SK-N-SH (cell line): ENCODE measurements around the gene SERBP1. TPM values are rescaled to one million over a fixed set of nuclear protein-coding genes. Genes with fewer than 3 reads are reported as not detected.

Experiments
- CTCF ChIA-PET: fragments of 300-600, 350-600 bp; formaldehyde crosslinking; extraction: SDS; loops from one replicate; lab custom pipeline; 2021; lab: Yijun Ruan, JAX
- POLR2A ChIA-PET: fragments of 350-600 bp; sonication (Branson Sonifier 250); formaldehyde crosslinking; extraction: SDS; loops from one replicate; lab custom pipeline; 2020; ENCODE audit warnings: antibody characterized with exemption, inconsistent platforms; lab: Yijun Ruan, JAX
- DNase-seq: peaks from one replicate; pipeline ENCODE4 v3.0.0; 2012
- H2AFZ ChIP-seq: fragments of 200-600 bp; sonication (generic); 2 replicates; pipeline ENCODE4 v1.8.1; 2016; ENCODE audit warnings: antibody characterized with exemption, mild to moderate bottlenecking, low read depth
- H3F3A ChIP-seq: fragments of 200-600 bp; sonication (generic); replicated peaks from 2 replicates; pipeline ENCODE3; 2016; ENCODE audit warnings: antibody characterized with exemption, mild to moderate bottlenecking; ENCODE audit not compliant: insufficient read depth
- H3K27ac ChIP-seq, 2 experiments: fragments of 200-500 bp in 1 of 2; fragments of 200-600 bp in 1 of 2; sonication (Bioruptor generic) in 1 of 2; sonication (generic), shearing (Covaris generic) in 1 of 2; 2 replicates each; pipeline versions ENCODE4 v1.5.1 to v1.6.1; 2014 to 2016; ENCODE audit warnings: low read depth in 2 of 2, inconsistent platforms in 1 of 2, low read length in 1 of 2, mild to moderate bottlenecking in 1 of 2, mixed read lengths in 1 of 2
- H3K27me3 ChIP-seq: fragments of 200-600 bp; sonication (generic), shearing (Covaris generic); 2 replicates; pipeline ENCODE4 v1.6.1; 2016; ENCODE audit warnings: mixed run types; ENCODE audit not compliant: insufficient read depth
- H3K36me3 ChIP-seq, 2 experiments: fragments of 200-500 bp in 1 of 2; fragments of 200-600 bp in 1 of 2; sonication (Bioruptor generic) in 1 of 2; sonication (generic) in 1 of 2; replicated peaks in 1 of 2; 2 replicates each; pipeline versions ENCODE3 to v1.5.1; 2014 to 2016; ENCODE audit warnings: low read length in 1 of 2, mild to moderate bottlenecking in 1 of 2; ENCODE audit not compliant: insufficient read depth in 2 of 2, control insufficient read depth in 1 of 2
- H3K4me1 ChIP-seq, 2 experiments: fragments of 200-500 bp in 1 of 2; fragments of 200-600 bp in 1 of 2; sonication (Bioruptor generic) in 1 of 2; sonication (generic), shearing (Covaris generic) in 1 of 2; 2 replicates each; pipeline versions ENCODE4 v1.5.1 to v1.6.1; 2014 to 2016; ENCODE audit warnings: low read depth in 1 of 2, low read length in 1 of 2, mixed run types in 1 of 2; ENCODE audit not compliant: insufficient read depth in 2 of 2, control insufficient read depth in 1 of 2
- H3K4me2 ChIP-seq: fragments of 200-600 bp; sonication (generic), shearing (Covaris generic); 2 replicates; pipeline ENCODE4 v1.6.1; 2017; ENCODE audit warnings: mixed run types
- H3K4me3 ChIP-seq, 2 experiments: fragments of 200-500 bp in 1 of 2; fragments of 200-600 bp in 1 of 2; sonication (Bioruptor generic) in 1 of 2; sonication (generic), shearing (Covaris generic) in 1 of 2; 2 replicates each; pipeline versions ENCODE4 v1.5.1 to v1.8.1; 2014 to 2016; ENCODE audit warnings: low read depth in 2 of 2, inconsistent platforms in 1 of 2, low read length in 1 of 2, mild to moderate bottlenecking in 1 of 2, mixed read lengths in 1 of 2, moderate library complexity in 1 of 2
- H3K79me2 ChIP-seq: fragments of 200-600 bp; sonication (generic); 2 replicates; pipeline ENCODE4 v1.8.1; 2017; ENCODE audit warnings: mild to moderate bottlenecking; ENCODE audit not compliant: insufficient read depth
- H3K9ac ChIP-seq: fragments of 200-600 bp; sonication (generic); 2 replicates; pipeline ENCODE4 v1.6.1; 2017; ENCODE audit warnings: mixed run types
- H3K9me2 ChIP-seq: fragments of 200-600 bp; sonication (generic); 2 replicates; pipeline ENCODE4 v1.6.1; 2017; ENCODE audit warnings: mixed run types
- H3K9me3 ChIP-seq: fragments of 200-600 bp; sonication (generic); 2 replicates; pipeline ENCODE4 v1.6.1; 2017; ENCODE audit warnings: mixed run types, mild to moderate bottlenecking, moderate library complexity
- H4K20me1 ChIP-seq: fragments of 200-600 bp; sonication (generic); 2 replicates; pipeline ENCODE4 v1.6.1; 2017; ENCODE audit warnings: mild to moderate bottlenecking, mixed run types; ENCODE audit not compliant: insufficient read depth
- EP300 ChIP-seq, 2 experiments: IDR thresholded peaks; 2 replicates each; pipeline versions ENCODE4 v1.4.0 to v1.6.1; 2012; ENCODE audit warnings: borderline replicate concordance in 1 of 2, low read depth in 1 of 2, low read length in 1 of 2
- GATA2 ChIP-seq: sonication (generic); formaldehyde crosslinking; IDR thresholded peaks from 2 replicates; pipeline ENCODE4 v1.5.0; 2020; ENCODE audit warnings: mild to moderate bottlenecking, missing genetic modification reagents
- IRF3 ChIP-seq: fragments of 150-350 bp; IDR thresholded peaks from 2 replicates; pipeline ENCODE4 v1.6.1; 2016; ENCODE audit warnings: mild to moderate bottlenecking, low read depth, low read length
- MEF2A ChIP-seq: IDR thresholded peaks from 2 replicates; pipeline ENCODE4 v1.4.0; 2012; ENCODE audit warnings: low read depth, borderline replicate concordance
- NFIC ChIP-seq: IDR thresholded peaks from 2 replicates; pipeline ENCODE4 v1.4.0; 2012; ENCODE audit warnings: borderline replicate concordance
- NRF1 ChIP-seq: IDR thresholded peaks from 2 replicates; pipeline ENCODE4 v1.6.1; 2012; ENCODE audit warnings: low read depth, mild to moderate bottlenecking, low read length
- POLR2AphosphoS5 ChIP-seq: IDR thresholded peaks from 2 replicates; pipeline ENCODE4 v1.6.1; 2012; ENCODE audit warnings: low read depth, low read length
- RFX5 ChIP-seq: IDR thresholded peaks from 2 replicates; pipeline ENCODE4 v1.6.1; 2012; ENCODE audit warnings: mild to moderate bottlenecking, improper control_type of control experiment, low read length
- RXRA ChIP-seq: IDR thresholded peaks from 2 replicates; pipeline ENCODE4 v1.4.0; 2012; ENCODE audit warnings: low read depth, mild to moderate bottlenecking, borderline replicate concordance
- SIN3A ChIP-seq: IDR thresholded peaks from 2 replicates; pipeline ENCODE4 v1.6.1; 2012; ENCODE audit warnings: low read depth, mild to moderate bottlenecking, low read length, moderate library complexity, borderline replicate concordance
- TAF1 ChIP-seq: IDR thresholded peaks from 2 replicates; pipeline ENCODE4 v1.6.1; 2012; ENCODE audit warnings: low read depth, mild to moderate bottlenecking, low read length, moderate library complexity, borderline replicate concordance
- USF1 ChIP-seq: IDR thresholded peaks from 2 replicates; pipeline ENCODE4 v1.4.0; 2012; ENCODE audit warnings: low read depth, borderline replicate concordance
- WGBS: methylation state at CpG from one replicate; pipeline ENCODE4 v1.1.6; 2017; ENCODE audit warnings: low lambda C conversion rate; 5-methylcytosine and 5-hydroxymethylcytosine counted together
- polyA plus RNA-seq, 3 experiments: library from polyadenylated mRNA; depleted of rRNA; stranded (reverse); fragments of >200 nt; gene quantifications; 2 replicates each; pipeline ENCODE4 v1.2.3, GENCODE V29; 2012
- TF ChIP-seq, protein P1 (sequence below): IDR thresholded peaks from 2 replicates; pipeline ENCODE4; 2012
- TF ChIP-seq, protein P2 (sequence below): fragments of 200-600 bp; sonication (generic); IDR thresholded peaks from 2 replicates; pipeline ENCODE4 v1.6.1; 2017; ENCODE audit warnings: antibody characterized with exemption, mild to moderate bottlenecking, moderate library complexity

Gene SERBP1
- polyA plus RNA-seq, 1 of the 3 experiments (the other 2 are of a cell fraction): 194 TPM

GRCh38 chr1:67476006-67476482 lies 45.8 kb upstream of the SERBP1 start:
- Histone ChIP-seq H3K27ac (no peak overlapping the region), H3K4me1 (peaks cover 0 to 2% of the 10 kb centered on the region in 2 experiments; a peak in 1 of 4 replicates), H4K20me1 (no peaks in the 10 kb centered on the region), H3K27me3 (no peaks in the 10 kb centered on the region), H3K36me3 (no peaks in the 10 kb centered on the region)
- TF ChIP-seq TAF1 (no peak), EP300 (IDR thresholded peaks at IDR 0.05; ENCODE audit: borderline replicate concordance in 1 of 2, low read depth in 1 of 2, low read length in 1 of 2) (no peak), GATA2 (no peak), RFX5 (no peak), POLR2AphosphoS5 (no peak), IRF3 (no peak), NFIC (no peak), NRF1 (no peak), RXRA (no peak), SIN3A (no peak), USF1 (no peak), MEF2A (no peak)
- TF ChIP-seq, protein P1, sequence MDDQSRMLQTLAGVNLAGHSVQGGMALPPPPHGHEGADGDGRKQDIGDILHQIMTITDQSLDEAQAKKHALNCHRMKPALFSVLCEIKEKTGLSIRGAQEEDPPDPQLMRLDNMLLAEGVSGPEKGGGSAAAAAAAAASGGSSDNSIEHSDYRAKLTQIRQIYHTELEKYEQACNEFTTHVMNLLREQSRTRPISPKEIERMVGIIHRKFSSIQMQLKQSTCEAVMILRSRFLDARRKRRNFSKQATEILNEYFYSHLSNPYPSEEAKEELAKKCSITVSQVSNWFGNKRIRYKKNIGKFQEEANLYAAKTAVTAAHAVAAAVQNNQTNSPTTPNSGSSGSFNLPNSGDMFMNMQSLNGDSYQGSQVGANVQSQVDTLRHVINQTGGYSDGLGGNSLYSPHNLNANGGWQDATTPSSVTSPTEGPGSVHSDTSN: no peak
- TF ChIP-seq, protein P2, sequence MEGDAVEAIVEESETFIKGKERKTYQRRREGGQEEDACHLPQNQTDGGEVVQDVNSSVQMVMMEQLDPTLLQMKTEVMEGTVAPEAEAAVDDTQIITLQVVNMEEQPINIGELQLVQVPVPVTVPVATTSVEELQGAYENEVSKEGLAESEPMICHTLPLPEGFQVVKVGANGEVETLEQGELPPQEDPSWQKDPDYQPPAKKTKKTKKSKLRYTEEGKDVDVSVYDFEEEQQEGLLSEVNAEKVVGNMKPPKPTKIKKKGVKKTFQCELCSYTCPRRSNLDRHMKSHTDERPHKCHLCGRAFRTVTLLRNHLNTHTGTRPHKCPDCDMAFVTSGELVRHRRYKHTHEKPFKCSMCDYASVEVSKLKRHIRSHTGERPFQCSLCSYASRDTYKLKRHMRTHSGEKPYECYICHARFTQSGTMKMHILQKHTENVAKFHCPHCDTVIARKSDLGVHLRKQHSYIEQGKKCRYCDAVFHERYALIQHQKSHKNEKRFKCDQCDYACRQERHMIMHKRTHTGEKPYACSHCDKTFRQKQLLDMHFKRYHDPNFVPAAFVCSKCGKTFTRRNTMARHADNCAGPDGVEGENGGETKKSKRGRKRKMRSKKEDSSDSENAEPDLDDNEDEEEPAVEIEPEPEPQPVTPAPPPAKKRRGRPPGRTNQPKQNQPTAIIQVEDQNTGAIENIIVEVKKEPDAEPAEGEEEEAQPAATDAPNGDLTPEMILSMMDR: no peak
- TF ChIP-seq, all 33 proteins: peak for 0
- Histone ChIP-seq H3K4me2 (no peak overlapping the region), H3K9me2 (no peaks in the 10 kb centered on the region), H3F3A (no peaks in the 10 kb centered on the region), H3K9me3 (no peaks in the 10 kb centered on the region), H3K9ac (no peak overlapping the region), H3K4me3 (no peak overlapping the region), H3K79me2 (no peaks in the 10 kb centered on the region), H2AFZ (no peak overlapping the region)
- ChIA-PET POLR2A (no interaction called here), CTCF (no interaction called here)
- 78% methylated on average over 2 of the region's 2 CpGs for WGBS
- no peak for DNase-seq
